Omental fat pad (tissue), 4 donors: Measurements from ENCODE around the gene SCAF4. TPM values are rescaled to one million over a fixed set of nuclear protein-coding genes. Genes with fewer than 3 reads are reported as not detected.
"Not testable (repeated sequence)": the region's sequence is repeated elsewhere in the genome, so short reads cannot be mapped to it uniquely, and the experiment has no call there.

Experiments
- ATAC-seq: fragments of 150-250 bp; one replicate; pipeline ENCODE4 v1.9.1; 2016; ENCODE audit warnings: mild to moderate bottlenecking, moderate library complexity; ENCODE audit not compliant: low FRiP score
- DNase-seq: peaks from one replicate; pipeline ENCODE4 v3.0.0-alpha.2; 2019; ENCODE audit warnings: low spot score
- CTCF ChIP-seq, 3 donors: fragments of 450-650 bp; IDR thresholded peaks; one replicate each; pipeline ENCODE4 v1.5.1; 2016 to 2017; ENCODE audit warnings: antibody characterized with exemption in 3 of 3, mild to moderate bottlenecking in 3 of 3, moderate library complexity in 2 of 3
- total RNA-seq, 4 donors: library from RNA; depleted of rRNA; stranded (reverse); fragments of >200 nt; gene quantifications; one replicate each; pipeline ENCODE4 v1.1.0, GENCODE V29; 2016

Gene SCAF4
- total RNA-seq, 4 donors from 2014 or later, result 15.8 to 32.8 (median 16.8) TPM

- no peak for TF ChIP-seq CTCF (IDR thresholded peaks at IDR 0.05)
- ATAC-seq (no peak), DNase-seq (no peak)
These were observed 81.0 kb downstream of the SCAF4 start for GRCh38 chr21:31650930-31651329.

DNA sequence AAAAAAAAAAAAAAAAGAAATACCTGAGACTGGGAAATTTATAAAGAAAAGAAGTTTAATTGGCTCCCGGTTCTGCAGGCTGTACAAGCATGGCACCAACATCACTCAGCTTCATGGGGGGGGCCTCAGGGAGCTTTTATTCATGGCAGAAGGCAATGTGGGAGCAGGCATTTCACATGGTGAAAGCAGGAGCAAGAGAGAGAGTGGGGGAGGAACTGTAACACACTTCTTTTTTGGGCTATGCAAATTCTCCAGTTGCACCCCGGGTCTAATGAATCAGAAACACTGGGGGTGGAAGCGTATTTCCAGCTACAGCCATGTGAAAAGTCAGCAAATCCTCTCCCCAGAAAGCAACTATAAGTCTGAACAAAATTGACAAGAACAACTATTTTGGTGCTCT is 84.3 kb downstream of the SCAF4 start:
- ATAC-seq (no peak), DNase-seq (no peak)
- no peak for TF ChIP-seq CTCF (IDR thresholded peaks at IDR 0.05)

GRCh38 chr21:31644643-31645042 is 87.3 kb downstream of the SCAF4 start:
- no peak for TF ChIP-seq CTCF (IDR thresholded peaks at IDR 0.05)
- DNase-seq (no peak), ATAC-seq (no peak)

- ATAC-seq (no peak), DNase-seq (no peak)
- TF ChIP-seq CTCF (IDR thresholded peaks at IDR 0.05), result no peak
These were observed 90.4 kb downstream of the SCAF4 start for GRCh38 chr21:31641416-31641922.

DNA sequence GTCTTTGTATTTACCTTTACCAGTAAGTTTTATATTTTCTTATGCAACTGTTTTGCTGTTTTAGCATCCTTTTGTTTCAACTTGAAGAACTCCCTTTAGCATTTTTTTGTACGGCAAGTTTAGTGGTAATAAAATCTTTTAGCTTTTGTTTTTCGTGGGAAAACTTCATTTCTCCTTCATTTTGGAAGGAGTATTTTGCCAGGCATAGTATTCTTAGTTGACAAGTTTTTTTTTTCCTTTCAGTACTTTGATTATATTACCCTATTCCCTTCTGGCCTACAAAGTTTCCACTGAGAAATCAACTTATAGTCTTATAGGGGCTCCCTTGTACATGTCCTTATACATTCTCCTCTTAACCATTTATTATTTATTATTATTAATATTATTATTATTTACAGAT is 95.0 kb downstream of the SCAF4 start:
- no peak for DNase-seq
- no peak for ATAC-seq
- TF ChIP-seq CTCF (IDR thresholded peaks at IDR 0.05), result no peak

- DNase-seq (no peak), ATAC-seq (no peak)
- TF ChIP-seq CTCF (IDR thresholded peaks at IDR 0.05), result no peak
These were observed 96.9 kb downstream of the SCAF4 start for GRCh38 chr21:31634993-31635392.

DNA sequence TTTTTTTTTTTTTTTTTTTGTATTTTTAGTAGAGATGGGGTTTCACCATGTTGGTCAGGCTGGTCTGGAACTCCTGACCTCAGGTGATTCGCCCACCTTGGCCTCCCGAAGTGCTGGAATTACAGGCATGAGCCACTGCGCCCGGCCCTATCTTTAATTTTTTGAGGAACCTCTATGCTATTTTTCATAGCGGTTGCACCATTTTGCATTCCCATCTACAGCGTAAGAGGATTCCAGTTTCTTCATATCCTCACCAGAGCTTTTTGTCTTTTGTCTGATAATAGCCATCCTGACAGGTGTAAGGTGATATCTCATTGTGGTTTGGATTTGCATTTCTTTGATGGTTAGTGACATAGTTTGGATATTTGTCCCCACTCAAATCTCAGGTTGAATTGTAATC is 100.0 kb downstream of the SCAF4 start:
- DNase-seq, ATAC-seq: not testable (repeated sequence)
